ENCODE results near the gene DNER. TPM values are rescaled to one million over a fixed set of nuclear protein-coding genes. Genes with fewer than 3 reads are reported as not detected.

Gene DNER
- polyA plus RNA-seq, 1 of the 3 experiments (the other 2 are of a cell fraction) = 1.4 TPM

GRCh38 chr2:229443141-229443540 is 271.2 kb downstream of the DNER start (continued):
- TF ChIP-seq USF2 (IDR thresholded peaks at IDR 0.05; ENCODE audit: borderline replicate concordance, low read depth, low read length) = no peak
- no peak for TF ChIP-seq POLR2AphosphoS5 (IDR thresholded peaks at IDR 0.05; ENCODE audit: low read depth, low read length)
- TF ChIP-seq FOXJ3 (CRISPR knock-in tag; IDR thresholded peaks at IDR 0.05) = no peak
- no peak for TF ChIP-seq ELF1 (IDR thresholded peaks at IDR 0.05)
- TF ChIP-seq, protein P1, sequence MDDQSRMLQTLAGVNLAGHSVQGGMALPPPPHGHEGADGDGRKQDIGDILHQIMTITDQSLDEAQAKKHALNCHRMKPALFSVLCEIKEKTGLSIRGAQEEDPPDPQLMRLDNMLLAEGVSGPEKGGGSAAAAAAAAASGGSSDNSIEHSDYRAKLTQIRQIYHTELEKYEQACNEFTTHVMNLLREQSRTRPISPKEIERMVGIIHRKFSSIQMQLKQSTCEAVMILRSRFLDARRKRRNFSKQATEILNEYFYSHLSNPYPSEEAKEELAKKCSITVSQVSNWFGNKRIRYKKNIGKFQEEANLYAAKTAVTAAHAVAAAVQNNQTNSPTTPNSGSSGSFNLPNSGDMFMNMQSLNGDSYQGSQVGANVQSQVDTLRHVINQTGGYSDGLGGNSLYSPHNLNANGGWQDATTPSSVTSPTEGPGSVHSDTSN (IDR thresholded peaks at IDR 0.05) = no peak
- no peak for TF ChIP-seq MEF2A (IDR thresholded peaks at IDR 0.05; ENCODE audit: borderline replicate concordance, low read depth)

- H3K4me2 ChIP-seq = no peak overlapping the region
- no peaks in the 10 kb centered on the region for H4K20me1 ChIP-seq (ENCODE audit: insufficient read depth)
- H2AFZ ChIP-seq (ENCODE audit: low read depth) = no peak overlapping the region
- H3K4me1 ChIP-seq (ENCODE audit: control insufficient read depth in 1 of 2, insufficient read depth in 2 of 2, low read depth in 1 of 2, low read length in 1 of 2) = no peaks in the 10 kb centered on the region
- POLR2A ChIA-PET = no interaction called here
- H3K9ac ChIP-seq = no peak overlapping the region
- CTCF ChIA-PET = interaction anchor here (0.6 to 2.4 kb wide), 3 partner anchors 8 to 275 kb away, joined by 3 to 11 read pairs (median 4); no protein-coding TSS in a partner anchor
- H3K9me2 ChIP-seq = no peaks in the 10 kb centered on the region
- no peaks in the 10 kb centered on the region for H3K36me3 ChIP-seq (replicated peaks in 1 of 2; ENCODE audit: control insufficient read depth in 1 of 2, insufficient read depth in 2 of 2, low read length in 1 of 2)
- TF ChIP-seq USF2 (IDR thresholded peaks at IDR 0.05; ENCODE audit: borderline replicate concordance, low read depth, low read length) = no peak
- no peak for TF ChIP-seq EP300 (IDR thresholded peaks at IDR 0.05; ENCODE audit: borderline replicate concordance in 1 of 2, low read depth in 1 of 2, low read length in 1 of 2)
- TF ChIP-seq SMC3 (IDR thresholded peaks at IDR 0.05; ENCODE audit: low read depth, low read length) = no peak
- TF ChIP-seq CHD2 (IDR thresholded peaks at IDR 0.05; ENCODE audit: low read length, partially characterized antibody) = no peak
- TF ChIP-seq RXRA (IDR thresholded peaks at IDR 0.05; ENCODE audit: borderline replicate concordance, low read depth) = no peak
- TF ChIP-seq FOXJ3 (CRISPR knock-in tag; IDR thresholded peaks at IDR 0.05) = no peak
- H3K79me2 ChIP-seq (ENCODE audit: insufficient read depth) = no peaks in the 10 kb centered on the region
- no peak overlapping the region for H3K4me3 ChIP-seq (ENCODE audit: low read depth in 2 of 2, low read length in 1 of 2)
- no peaks in the 10 kb centered on the region for H3K9me3 ChIP-seq
- no peak overlapping the region for H3K27ac ChIP-seq (ENCODE audit: low read depth in 2 of 2, low read length in 1 of 2)
- DNase-seq = no peak
- no peaks in the 10 kb centered on the region for H3F3A ChIP-seq (replicated peaks; ENCODE audit: insufficient read depth)
- no peaks in the 10 kb centered on the region for H3K27me3 ChIP-seq (ENCODE audit: insufficient read depth)
- 74% methylated on average over 6 of the region's 6 CpGs for WGBS (ENCODE audit: low lambda C conversion rate)
Observed at GRCh38 chr2:229438430-229439159, 275.8 kb downstream of the DNER start.

DNA sequence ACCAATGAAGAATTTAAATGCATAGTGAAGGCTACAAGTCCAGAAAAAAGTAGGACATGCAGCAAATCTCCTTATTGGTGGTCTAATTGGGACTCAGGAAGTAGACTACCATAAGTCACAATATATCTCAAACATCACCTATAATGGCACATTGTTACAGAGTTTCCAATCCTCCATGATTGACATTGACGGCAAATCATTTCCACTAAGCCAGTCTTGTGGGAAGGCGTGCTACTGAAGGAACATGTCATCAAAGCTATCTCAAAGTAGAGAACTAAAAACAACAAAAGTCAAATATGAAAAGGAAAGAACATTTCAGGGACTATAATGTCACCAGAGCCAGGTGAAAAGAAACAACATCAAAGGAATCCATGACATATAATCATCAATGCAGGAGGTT is 276.9 kb downstream of the DNER start:
- no peaks in the 10 kb centered on the region for H3K79me2 ChIP-seq (ENCODE audit: insufficient read depth)
- no peak overlapping the region for H2AFZ ChIP-seq (ENCODE audit: low read depth)
- no peaks in the 10 kb centered on the region for H3K36me3 ChIP-seq (replicated peaks in 1 of 2; ENCODE audit: control insufficient read depth in 1 of 2, insufficient read depth in 2 of 2, low read length in 1 of 2)
- no peaks in the 10 kb centered on the region for H4K20me1 ChIP-seq (ENCODE audit: insufficient read depth)
- H3K4me3 ChIP-seq (ENCODE audit: low read depth in 2 of 2, low read length in 1 of 2) = no peak overlapping the region
- ChIA-PET POLR2A (no interaction called here), CTCF (interaction anchor here (0.6 to 2.4 kb wide), 2 partner anchors 150 to 274 kb away, joined by 3 to 11 read pairs; no protein-coding TSS in a partner anchor)
- no peaks in the 10 kb centered on the region for H3K4me1 ChIP-seq (ENCODE audit: control insufficient read depth in 1 of 2, insufficient read depth in 2 of 2, low read depth in 1 of 2, low read length in 1 of 2)
- H3K9me3 ChIP-seq = no peaks in the 10 kb centered on the region
- 86% methylated on average over 2 of the region's 2 CpGs for WGBS (ENCODE audit: low lambda C conversion rate)
- no peak overlapping the region for H3K9ac ChIP-seq
- TF ChIP-seq NFIC (IDR thresholded peaks at IDR 0.05; ENCODE audit: borderline replicate concordance) = no peak
- TF ChIP-seq TEAD4 (IDR thresholded peaks at IDR 0.05; ENCODE audit: borderline replicate concordance, insufficient read depth) = no peak
- no peak overlapping the region for H3K4me2 ChIP-seq
- H3K27me3 ChIP-seq (ENCODE audit: insufficient read depth) = no peaks in the 10 kb centered on the region
- H3K9me2 ChIP-seq = no peaks in the 10 kb centered on the region
- no peak overlapping the region for H3K27ac ChIP-seq (ENCODE audit: low read depth in 2 of 2, low read length in 1 of 2)
- DNase-seq = no peak
- no peaks in the 10 kb centered on the region for H3F3A ChIP-seq (replicated peaks; ENCODE audit: insufficient read depth)
